Liver (tissue), 9 donors: ENCODE measurements around the gene DMC1. TPM values are rescaled to one million over a fixed set of nuclear protein-coding genes. Genes with fewer than 3 reads are reported as not detected.
"Not testable (repeated sequence)": the region's sequence is repeated elsewhere in the genome, so short reads cannot be mapped to it uniquely, and the experiment has no call there.

Experiments used
- DNase-seq: peaks from one replicate; pipeline ENCODE4 v3.0.0-alpha.2; 2017; ENCODE audit warnings: low spot score
- H3K27ac ChIP-seq, 2 donors: one replicate each; pipeline ENCODE4 v1.7.0; 2013; ENCODE audit warnings: inconsistent platforms in 2 of 2, low read length in 2 of 2, control low read depth in 1 of 2, low read depth in 1 of 2, mild to moderate bottlenecking in 1 of 2
- H3K27me3 ChIP-seq, 4 donors: one replicate each; pipeline versions ENCODE4 v1.6.1 to v1.7.0; 2013; ENCODE audit warnings: low read length in 3 of 4, inconsistent platforms in 1 of 4, mild to moderate bottlenecking in 1 of 4, moderate library complexity in 1 of 4; ENCODE audit not compliant: control insufficient read depth in 4 of 4, insufficient read depth in 4 of 4
- H3K36me3 ChIP-seq, 4 donors: one replicate each; pipeline versions ENCODE4 v1.6.1 to v1.7.0; 2013; ENCODE audit warnings: low read length in 3 of 4, mild to moderate bottlenecking in 3 of 4, low read depth in 1 of 4, moderate library complexity in 1 of 4; ENCODE audit not compliant: control insufficient read depth in 4 of 4, insufficient read depth in 3 of 4
- H3K4me1 ChIP-seq, 4 donors: one replicate each; pipeline versions ENCODE4 v1.6.1 to v1.7.0; 2013; ENCODE audit warnings: low read length in 3 of 4, mild to moderate bottlenecking in 3 of 4, moderate library complexity in 1 of 4; ENCODE audit not compliant: control insufficient read depth in 4 of 4, insufficient read depth in 4 of 4
- H3K4me3 ChIP-seq, 3 donors: one replicate each; pipeline versions ENCODE4 v1.6.1 to v1.7.0; 2013; ENCODE audit warnings: low read length in 3 of 3, control low read depth in 1 of 3, low read depth in 1 of 3, mild to moderate bottlenecking in 1 of 3
- H3K9ac ChIP-seq, 2 donors: one replicate each; pipeline ENCODE4 v1.7.0; 2013; ENCODE audit warnings: low read length in 2 of 2, mild to moderate bottlenecking in 2 of 2, moderate library complexity in 2 of 2, control low read depth in 1 of 2, low read depth in 1 of 2
- H3K9me3 ChIP-seq, 4 donors: one replicate each; pipeline versions ENCODE4 v1.6.1 to v1.7.0; 2013; ENCODE audit warnings: low read length in 3 of 4; ENCODE audit not compliant: control insufficient read depth in 4 of 4
- FOXA1 ChIP-seq: IDR thresholded peaks from 2 replicates; pipeline ENCODE4 v1.6.1; 2016; ENCODE audit warnings: antibody characterized with exemption
- FOXA2 ChIP-seq: IDR thresholded peaks from 2 replicates; pipeline ENCODE4 v1.6.1; 2016; ENCODE audit warnings: antibody characterized with exemption
- GABPA ChIP-seq, 2 donors: IDR thresholded peaks in 1 of 2; conservative IDR thresholded peaks in 1 of 2; 2 replicates each; pipeline ENCODE4 v1.6.1; 2016; ENCODE audit warnings: antibody characterized with exemption in 2 of 2, mild to moderate bottlenecking in 1 of 2, moderate library complexity in 1 of 2
- HNF4A ChIP-seq, 2 donors: conservative IDR thresholded peaks; 2 replicates each; pipeline ENCODE4 v1.6.1; 2016; ENCODE audit warnings: antibody characterized with exemption in 2 of 2, mild to moderate bottlenecking in 2 of 2
- HNF4G ChIP-seq: IDR thresholded peaks from 2 replicates; pipeline ENCODE4 v1.6.1; 2016; ENCODE audit warnings: antibody characterized with exemption
- JUND ChIP-seq, 2 donors: IDR thresholded peaks; 2 replicates each; pipeline ENCODE4 v1.6.1; 2016; ENCODE audit warnings: antibody characterized with exemption in 2 of 2
- RAD21 ChIP-seq, 2 donors: IDR thresholded peaks; 2 replicates each; pipeline ENCODE4 v1.6.1; 2016; ENCODE audit warnings: antibody characterized with exemption in 2 of 2, mild to moderate bottlenecking in 2 of 2
- RXRA ChIP-seq, 2 donors: IDR thresholded peaks; 2 replicates each; pipeline ENCODE4 v1.6.1; 2017 to 2018; ENCODE audit warnings: antibody characterized with exemption in 2 of 2, mild to moderate bottlenecking in 1 of 2
- SP1 ChIP-seq: IDR thresholded peaks from 2 replicates; pipeline ENCODE4 v1.6.1; 2018; ENCODE audit warnings: antibody characterized with exemption, mild to moderate bottlenecking
- TAF1 ChIP-seq: conservative IDR thresholded peaks from 2 replicates; pipeline ENCODE4 v1.6.1; 2016; ENCODE audit warnings: antibody characterized with exemption, mild to moderate bottlenecking
- WGBS: extraction: QIAGEN DNeasy Blood & Tissue Kit; methylation state at CpG from one replicate; pipeline ENCODE4 v1.1.7; 2013; 5-methylcytosine and 5-hydroxymethylcytosine counted together
- polyA plus RNA-seq, 2 donors: library from polyadenylated mRNA; stranded (reverse) in 1 of 2; unstranded in 1 of 2; fragments of 200-250 nt in 1 of 2; fragments of >200 nt in 1 of 2; fragmentation: Nextera tagmentation in 1 of 2; extraction: Ambion mirVana in 1 of 2; gene quantifications; one replicate each; pipeline versions ENCODE4 v1.2.1 to v1.2.3, GENCODE V29; 2013 to 2015
- total RNA-seq, 2 donors: library from RNA; depleted of rRNA; stranded (reverse); fragments of >200 nt; gene quantifications; one replicate each; pipeline ENCODE4 v1.2.3, GENCODE V29; 2014
- TF ChIP-seq, protein P1 (sequence below): IDR thresholded peaks from 2 replicates; pipeline ENCODE4 v1.6.1; 2016; ENCODE audit warnings: antibody characterized with exemption
- TF ChIP-seq, protein P2 (sequence below): IDR thresholded peaks from 2 replicates; pipeline ENCODE4 v1.6.1; 2016; ENCODE audit warnings: antibody characterized with exemption
- TF ChIP-seq, protein P3 (sequence below): IDR thresholded peaks from 2 replicates; pipeline ENCODE4 v1.6.1; 2016; ENCODE audit warnings: antibody characterized with exemption, mild to moderate bottlenecking
- TF ChIP-seq, protein P4 (sequence below): IDR thresholded peaks from 2 replicates; pipeline ENCODE4 v1.6.1; 2016; ENCODE audit warnings: antibody characterized with exemption
- donor health status: healthy.
- donor health status: healthy.
- donor health status: healthy.
- donor health status: healthy.
- donor health status: healthy.

DMC1 gene
- total and polyA plus RNA-seq, 4 donors, result 0.25 to 6.8 (median 1.1) TPM; not detected in 1

DNA sequence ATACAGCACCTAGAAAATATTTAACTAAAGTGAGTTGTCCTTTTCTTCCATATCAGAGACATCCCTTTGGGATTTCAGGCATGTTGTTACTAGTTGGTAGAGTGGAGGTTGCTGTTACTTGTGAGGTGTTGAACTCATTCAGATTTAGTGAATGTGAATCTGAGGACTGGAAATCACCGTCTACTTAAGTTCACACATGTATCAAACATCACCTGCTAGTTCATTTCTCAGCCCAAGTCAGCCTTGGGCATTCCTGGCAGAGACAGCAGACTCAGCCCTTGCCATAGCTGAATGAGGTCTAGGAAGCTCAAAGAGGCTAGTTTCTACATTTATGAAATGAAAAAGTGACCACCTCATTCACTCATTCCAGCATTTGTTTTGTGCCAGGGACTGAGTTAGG lies 92.4 kb downstream of the DMC1 start (continued):
- no peak for TF ChIP-seq RAD21 (IDR thresholded peaks at IDR 0.05)

DNA sequence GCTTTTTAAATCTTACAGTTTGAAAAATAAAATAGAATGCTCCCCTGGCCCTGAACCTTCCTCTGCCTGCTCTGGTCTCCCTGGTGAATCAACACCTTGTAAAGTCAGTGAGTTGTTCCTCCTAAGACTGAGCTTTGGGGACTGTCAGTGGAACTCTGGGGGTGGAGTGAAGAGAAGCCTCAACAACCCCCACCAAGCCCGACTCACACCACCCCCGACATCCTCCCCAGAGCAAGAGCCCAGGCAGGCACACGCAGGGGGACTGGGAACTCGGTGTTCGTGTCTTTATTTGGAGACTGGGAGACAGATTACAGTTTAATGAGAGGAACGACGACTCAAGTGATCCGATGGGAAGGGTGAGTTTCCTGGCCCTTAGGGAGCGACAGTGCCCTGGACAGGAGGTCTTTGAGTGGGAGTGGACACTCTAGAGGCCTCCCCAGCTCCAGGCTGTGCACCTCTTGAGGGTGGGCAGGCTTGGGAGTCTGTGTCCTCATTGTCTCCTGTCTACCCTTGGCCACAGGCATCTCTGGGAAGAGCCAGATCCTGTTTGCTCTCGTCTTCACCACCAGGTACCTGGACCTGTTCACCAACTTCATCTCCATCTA lies 95.9 kb downstream of the DMC1 start:
- TF ChIP-seq HNF4G, result no peak
- TF ChIP-seq TAF1, result no peak
- TF ChIP-seq, protein P1, sequence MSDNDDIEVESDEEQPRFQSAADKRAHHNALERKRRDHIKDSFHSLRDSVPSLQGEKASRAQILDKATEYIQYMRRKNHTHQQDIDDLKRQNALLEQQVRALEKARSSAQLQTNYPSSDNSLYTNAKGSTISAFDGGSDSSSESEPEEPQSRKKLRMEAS, result no peak
- no peak for TF ChIP-seq HNF4A (conservative IDR thresholded peaks at IDR 0.05)
- TF ChIP-seq, protein P2, sequence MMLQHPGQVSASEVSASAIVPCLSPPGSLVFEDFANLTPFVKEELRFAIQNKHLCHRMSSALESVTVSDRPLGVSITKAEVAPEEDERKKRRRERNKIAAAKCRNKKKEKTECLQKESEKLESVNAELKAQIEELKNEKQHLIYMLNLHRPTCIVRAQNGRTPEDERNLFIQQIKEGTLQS, result no peak
- TF ChIP-seq JUND (IDR thresholded peaks at IDR 0.05), result no peak
- TF ChIP-seq, protein P3, sequence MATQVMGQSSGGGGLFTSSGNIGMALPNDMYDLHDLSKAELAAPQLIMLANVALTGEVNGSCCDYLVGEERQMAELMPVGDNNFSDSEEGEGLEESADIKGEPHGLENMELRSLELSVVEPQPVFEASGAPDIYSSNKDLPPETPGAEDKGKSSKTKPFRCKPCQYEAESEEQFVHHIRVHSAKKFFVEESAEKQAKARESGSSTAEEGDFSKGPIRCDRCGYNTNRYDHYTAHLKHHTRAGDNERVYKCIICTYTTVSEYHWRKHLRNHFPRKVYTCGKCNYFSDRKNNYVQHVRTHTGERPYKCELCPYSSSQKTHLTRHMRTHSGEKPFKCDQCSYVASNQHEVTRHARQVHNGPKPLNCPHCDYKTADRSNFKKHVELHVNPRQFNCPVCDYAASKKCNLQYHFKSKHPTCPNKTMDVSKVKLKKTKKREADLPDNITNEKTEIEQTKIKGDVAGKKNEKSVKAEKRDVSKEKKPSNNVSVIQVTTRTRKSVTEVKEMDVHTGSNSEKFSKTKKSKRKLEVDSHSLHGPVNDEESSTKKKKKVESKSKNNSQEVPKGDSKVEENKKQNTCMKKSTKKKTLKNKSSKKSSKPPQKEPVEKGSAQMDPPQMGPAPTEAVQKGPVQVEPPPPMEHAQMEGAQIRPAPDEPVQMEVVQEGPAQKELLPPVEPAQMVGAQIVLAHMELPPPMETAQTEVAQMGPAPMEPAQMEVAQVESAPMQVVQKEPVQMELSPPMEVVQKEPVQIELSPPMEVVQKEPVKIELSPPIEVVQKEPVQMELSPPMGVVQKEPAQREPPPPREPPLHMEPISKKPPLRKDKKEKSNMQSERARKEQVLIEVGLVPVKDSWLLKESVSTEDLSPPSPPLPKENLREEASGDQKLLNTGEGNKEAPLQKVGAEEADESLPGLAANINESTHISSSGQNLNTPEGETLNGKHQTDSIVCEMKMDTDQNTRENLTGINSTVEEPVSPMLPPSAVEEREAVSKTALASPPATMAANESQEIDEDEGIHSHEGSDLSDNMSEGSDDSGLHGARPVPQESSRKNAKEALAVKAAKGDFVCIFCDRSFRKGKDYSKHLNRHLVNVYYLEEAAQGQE, result no peak
- no peak for TF ChIP-seq GABPA (IDR thresholded peaks at IDR 0.05 in 1 of 2, conservative IDR thresholded peaks at IDR 0.05 in 1 of 2)
- no peak for TF ChIP-seq RXRA (IDR thresholded peaks at IDR 0.05)
- no peak for TF ChIP-seq FOXA1
- no peak for TF ChIP-seq SP1
- TF ChIP-seq FOXA2, result no peak
- DNase-seq, result no peak
- Histone ChIP-seq H3K27me3 (no peaks in the 10 kb centered on the region), H3K9ac (no peak overlapping the region), H3K4me3 (no peak overlapping the region), H3K4me1 (no peaks in the 10 kb centered on the region), H3K36me3 (peaks cover 0 to 1% (median 0%) of the 10 kb centered on the region in 4 donors), H3K27ac (no peak overlapping the region), H3K9me3 (no peaks in the 10 kb centered on the region)
- WGBS, result 81% methylated on average over 10 of the region's 10 CpGs

DNA sequence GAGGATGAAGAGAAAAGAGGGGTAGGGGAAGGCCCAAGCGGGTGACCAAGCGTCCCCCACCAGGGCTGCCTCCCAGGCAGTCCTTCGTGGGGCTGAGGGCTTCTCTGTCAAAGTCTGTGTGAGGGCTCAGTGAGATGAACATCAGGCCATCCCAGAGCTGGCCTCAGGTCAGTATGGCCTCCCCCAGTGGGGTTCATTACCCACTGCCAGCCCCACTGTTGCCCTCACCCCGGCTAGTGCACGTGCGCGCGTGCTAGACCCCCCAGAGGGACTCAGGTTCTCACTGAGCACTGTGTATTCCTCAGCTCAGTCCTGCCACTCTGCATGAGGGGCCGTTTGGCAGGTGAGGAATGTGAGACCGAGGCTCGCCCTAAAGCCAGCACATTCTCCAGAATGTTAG lies 98.7 kb downstream of the DMC1 start:
- Histone ChIP-seq H3K9me3 (no peaks in the 10 kb centered on the region), H3K27ac (no peak overlapping the region), H3K36me3 (no peaks in the 10 kb centered on the region), H3K4me1 (peaks cover 0 to 9% (median 5%) of the 10 kb centered on the region in 4 donors), H3K9ac (no peak overlapping the region), H3K27me3 (no peaks in the 10 kb centered on the region), H3K4me3 (no peak overlapping the region)
- no peak for TF ChIP-seq RAD21 (IDR thresholded peaks at IDR 0.05)
- TF ChIP-seq, protein P4, sequence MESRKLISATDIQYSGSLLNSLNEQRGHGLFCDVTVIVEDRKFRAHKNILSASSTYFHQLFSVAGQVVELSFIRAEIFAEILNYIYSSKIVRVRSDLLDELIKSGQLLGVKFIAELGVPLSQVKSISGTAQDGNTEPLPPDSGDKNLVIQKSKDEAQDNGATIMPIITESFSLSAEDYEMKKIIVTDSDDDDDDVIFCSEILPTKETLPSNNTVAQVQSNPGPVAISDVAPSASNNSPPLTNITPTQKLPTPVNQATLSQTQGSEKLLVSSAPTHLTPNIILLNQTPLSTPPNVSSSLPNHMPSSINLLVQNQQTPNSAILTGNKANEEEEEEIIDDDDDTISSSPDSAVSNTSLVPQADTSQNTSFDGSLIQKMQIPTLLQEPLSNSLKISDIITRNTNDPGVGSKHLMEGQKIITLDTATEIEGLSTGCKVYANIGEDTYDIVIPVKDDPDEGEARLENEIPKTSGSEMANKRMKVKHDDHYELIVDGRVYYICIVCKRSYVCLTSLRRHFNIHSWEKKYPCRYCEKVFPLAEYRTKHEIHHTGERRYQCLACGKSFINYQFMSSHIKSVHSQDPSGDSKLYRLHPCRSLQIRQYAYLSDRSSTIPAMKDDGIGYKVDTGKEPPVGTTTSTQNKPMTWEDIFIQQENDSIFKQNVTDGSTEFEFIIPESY, result no peak
- no peak for TF ChIP-seq TAF1
- TF ChIP-seq JUND (IDR thresholded peaks at IDR 0.05), result no peak
- TF ChIP-seq SP1, result no peak
- no peak for DNase-seq
- WGBS, result 94% methylated on average over 11 of the region's 11 CpGs

DNA sequence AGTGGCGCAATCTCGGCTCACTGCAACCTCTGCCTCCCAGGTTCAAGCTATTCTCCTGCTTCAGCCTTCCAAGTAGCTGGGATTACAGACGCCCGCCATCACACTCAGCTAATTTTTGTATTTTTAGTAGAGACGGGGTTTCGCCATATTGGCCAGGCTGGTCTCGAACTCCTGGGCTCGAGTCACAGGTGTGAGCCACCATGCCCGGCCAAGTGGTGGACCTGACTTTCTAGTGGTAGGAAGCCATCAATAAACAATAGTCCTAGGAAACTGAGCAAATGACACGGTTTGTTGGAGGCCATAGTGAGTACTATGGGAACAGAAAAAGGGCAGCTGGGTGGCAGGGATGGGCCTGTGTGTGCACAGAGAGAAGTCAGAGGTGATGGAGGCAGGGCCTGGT lies 99.8 kb downstream of the DMC1 start:
- not testable (repeated sequence) for H3K27ac ChIP-seq, H3K9me3 ChIP-seq, DNase-seq, H3K4me1 ChIP-seq, H3K4me3 ChIP-seq, H3K36me3 ChIP-seq, H3K9ac ChIP-seq, H3K27me3 ChIP-seq
- WGBS, result 97% methylated on average over 10 of the region's 10 CpGs
